Liver (tissue), 9 donors: ENCODE measurements around the gene POPDC3. TPM values are rescaled to one million over a fixed set of nuclear protein-coding genes. Genes with fewer than 3 reads are reported as not detected.

Experiments used
- DNase-seq: peaks from one replicate; pipeline ENCODE4 v3.0.0-alpha.2; 2017; ENCODE audit warnings: low spot score
- H3K27ac ChIP-seq, 2 donors: one replicate each; pipeline ENCODE4 v1.7.0; 2013; ENCODE audit warnings: inconsistent platforms in 2 of 2, low read length in 2 of 2, control low read depth in 1 of 2, low read depth in 1 of 2, mild to moderate bottlenecking in 1 of 2
- H3K27me3 ChIP-seq, 4 donors: one replicate each; pipeline versions ENCODE4 v1.6.1 to v1.7.0; 2013; ENCODE audit warnings: low read length in 3 of 4, inconsistent platforms in 1 of 4, mild to moderate bottlenecking in 1 of 4, moderate library complexity in 1 of 4; ENCODE audit not compliant: control insufficient read depth in 4 of 4, insufficient read depth in 4 of 4
- H3K36me3 ChIP-seq, 4 donors: one replicate each; pipeline versions ENCODE4 v1.6.1 to v1.7.0; 2013; ENCODE audit warnings: low read length in 3 of 4, mild to moderate bottlenecking in 3 of 4, low read depth in 1 of 4, moderate library complexity in 1 of 4; ENCODE audit not compliant: control insufficient read depth in 4 of 4, insufficient read depth in 3 of 4
- H3K4me1 ChIP-seq, 4 donors: one replicate each; pipeline versions ENCODE4 v1.6.1 to v1.7.0; 2013; ENCODE audit warnings: low read length in 3 of 4, mild to moderate bottlenecking in 3 of 4, moderate library complexity in 1 of 4; ENCODE audit not compliant: control insufficient read depth in 4 of 4, insufficient read depth in 4 of 4
- H3K4me3 ChIP-seq, 3 donors: one replicate each; pipeline versions ENCODE4 v1.6.1 to v1.7.0; 2013; ENCODE audit warnings: low read length in 3 of 3, control low read depth in 1 of 3, low read depth in 1 of 3, mild to moderate bottlenecking in 1 of 3
- H3K9ac ChIP-seq, 2 donors: one replicate each; pipeline ENCODE4 v1.7.0; 2013; ENCODE audit warnings: low read length in 2 of 2, mild to moderate bottlenecking in 2 of 2, moderate library complexity in 2 of 2, control low read depth in 1 of 2, low read depth in 1 of 2
- H3K9me3 ChIP-seq, 4 donors: one replicate each; pipeline versions ENCODE4 v1.6.1 to v1.7.0; 2013; ENCODE audit warnings: low read length in 3 of 4; ENCODE audit not compliant: control insufficient read depth in 4 of 4
- EGR1 ChIP-seq, 2 donors: IDR thresholded peaks; 2 replicates each; pipeline ENCODE4 v1.6.1; 2016 to 2018; ENCODE audit warnings: antibody characterized with exemption in 2 of 2, low read depth in 2 of 2
- FOXA1 ChIP-seq: IDR thresholded peaks from 2 replicates; pipeline ENCODE4 v1.6.1; 2016; ENCODE audit warnings: antibody characterized with exemption
- FOXA2 ChIP-seq: IDR thresholded peaks from 2 replicates; pipeline ENCODE4 v1.6.1; 2016; ENCODE audit warnings: antibody characterized with exemption
- GABPA ChIP-seq, 2 donors: IDR thresholded peaks in 1 of 2; conservative IDR thresholded peaks in 1 of 2; 2 replicates each; pipeline ENCODE4 v1.6.1; 2016; ENCODE audit warnings: antibody characterized with exemption in 2 of 2, mild to moderate bottlenecking in 1 of 2, moderate library complexity in 1 of 2
- HNF4A ChIP-seq, 2 donors: conservative IDR thresholded peaks; 2 replicates each; pipeline ENCODE4 v1.6.1; 2016; ENCODE audit warnings: antibody characterized with exemption in 2 of 2, mild to moderate bottlenecking in 2 of 2
- HNF4G ChIP-seq: IDR thresholded peaks from 2 replicates; pipeline ENCODE4 v1.6.1; 2016; ENCODE audit warnings: antibody characterized with exemption
- JUND ChIP-seq, 2 donors: IDR thresholded peaks; 2 replicates each; pipeline ENCODE4 v1.6.1; 2016; ENCODE audit warnings: antibody characterized with exemption in 2 of 2
- MAX ChIP-seq: IDR thresholded peaks from 2 replicates; pipeline ENCODE4 v1.6.1; 2016; ENCODE audit warnings: antibody characterized with exemption
- NR2F2 ChIP-seq: IDR thresholded peaks from 2 replicates; pipeline ENCODE4 v1.6.1; 2016; ENCODE audit warnings: antibody characterized with exemption
- RAD21 ChIP-seq, 2 donors: IDR thresholded peaks; 2 replicates each; pipeline ENCODE4 v1.6.1; 2016; ENCODE audit warnings: antibody characterized with exemption in 2 of 2, mild to moderate bottlenecking in 2 of 2
- REST ChIP-seq: IDR thresholded peaks from 2 replicates; pipeline ENCODE4 v1.6.1; 2016; ENCODE audit warnings: antibody characterized with exemption, mild to moderate bottlenecking
- RXRA ChIP-seq, 2 donors: IDR thresholded peaks; 2 replicates each; pipeline ENCODE4 v1.6.1; 2017 to 2018; ENCODE audit warnings: antibody characterized with exemption in 2 of 2, mild to moderate bottlenecking in 1 of 2
- SP1 ChIP-seq: IDR thresholded peaks from 2 replicates; pipeline ENCODE4 v1.6.1; 2018; ENCODE audit warnings: antibody characterized with exemption, mild to moderate bottlenecking
- TAF1 ChIP-seq: conservative IDR thresholded peaks from 2 replicates; pipeline ENCODE4 v1.6.1; 2016; ENCODE audit warnings: antibody characterized with exemption, mild to moderate bottlenecking
- YY1 ChIP-seq: IDR thresholded peaks from 2 replicates; pipeline ENCODE4 v1.6.1; 2016; ENCODE audit warnings: antibody characterized with exemption, mild to moderate bottlenecking
- ZBTB33 ChIP-seq: IDR thresholded peaks from 2 replicates; pipeline ENCODE4 v1.6.1; 2016; ENCODE audit warnings: antibody characterized with exemption
- WGBS: extraction: QIAGEN DNeasy Blood & Tissue Kit; methylation state at CpG from one replicate; pipeline ENCODE4 v1.1.7; 2013; 5-methylcytosine and 5-hydroxymethylcytosine counted together
- polyA plus RNA-seq, 2 donors: library from polyadenylated mRNA; stranded (reverse) in 1 of 2; unstranded in 1 of 2; fragments of 200-250 nt in 1 of 2; fragments of >200 nt in 1 of 2; fragmentation: Nextera tagmentation in 1 of 2; extraction: Ambion mirVana in 1 of 2; gene quantifications; one replicate each; pipeline versions ENCODE4 v1.2.1 to v1.2.3, GENCODE V29; 2013 to 2015
- total RNA-seq, 2 donors: library from RNA; depleted of rRNA; stranded (reverse); fragments of >200 nt; gene quantifications; one replicate each; pipeline ENCODE4 v1.2.3, GENCODE V29; 2014
- TF ChIP-seq, protein P1 (sequence below): fragments of 150-350 bp; IDR thresholded peaks from 2 replicates; pipeline ENCODE4 v1.5.1; 2017; ENCODE audit warnings: improper control_type of control experiment, low read depth, low read length; ENCODE audit not compliant: missing input control
- TF ChIP-seq, protein P2 (sequence below): IDR thresholded peaks from 2 replicates; pipeline ENCODE4 v1.6.1; 2016; ENCODE audit warnings: antibody characterized with exemption
- donor health status: healthy.
- donor health status: healthy.
- donor health status: healthy.
- donor health status: healthy.
- donor health status: healthy.

POPDC3 gene
- total and polyA plus RNA-seq, 4 donors: not detected

- no peak for DNase-seq
- Histone ChIP-seq H3K27me3 (no peaks in the 10 kb centered on the region), H3K4me1 (no peaks in the 10 kb centered on the region), H3K9me3 (peaks cover 0 to 2% (median 0%) of the 10 kb centered on the region in 4 donors), H3K27ac (no peak overlapping the region), H3K9ac (no peak overlapping the region), H3K4me3 (no peak overlapping the region), H3K36me3 (no peaks in the 10 kb centered on the region)
- TF ChIP-seq, protein P1, sequence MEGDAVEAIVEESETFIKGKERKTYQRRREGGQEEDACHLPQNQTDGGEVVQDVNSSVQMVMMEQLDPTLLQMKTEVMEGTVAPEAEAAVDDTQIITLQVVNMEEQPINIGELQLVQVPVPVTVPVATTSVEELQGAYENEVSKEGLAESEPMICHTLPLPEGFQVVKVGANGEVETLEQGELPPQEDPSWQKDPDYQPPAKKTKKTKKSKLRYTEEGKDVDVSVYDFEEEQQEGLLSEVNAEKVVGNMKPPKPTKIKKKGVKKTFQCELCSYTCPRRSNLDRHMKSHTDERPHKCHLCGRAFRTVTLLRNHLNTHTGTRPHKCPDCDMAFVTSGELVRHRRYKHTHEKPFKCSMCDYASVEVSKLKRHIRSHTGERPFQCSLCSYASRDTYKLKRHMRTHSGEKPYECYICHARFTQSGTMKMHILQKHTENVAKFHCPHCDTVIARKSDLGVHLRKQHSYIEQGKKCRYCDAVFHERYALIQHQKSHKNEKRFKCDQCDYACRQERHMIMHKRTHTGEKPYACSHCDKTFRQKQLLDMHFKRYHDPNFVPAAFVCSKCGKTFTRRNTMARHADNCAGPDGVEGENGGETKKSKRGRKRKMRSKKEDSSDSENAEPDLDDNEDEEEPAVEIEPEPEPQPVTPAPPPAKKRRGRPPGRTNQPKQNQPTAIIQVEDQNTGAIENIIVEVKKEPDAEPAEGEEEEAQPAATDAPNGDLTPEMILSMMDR: no peak
- TF ChIP-seq JUND (IDR thresholded peaks at IDR 0.05) (no peak), FOXA1 (no peak), RXRA (IDR thresholded peaks at IDR 0.05) (no peak), SP1 (no peak), NR2F2 (no peak), REST (no peak), YY1 (no peak), GABPA (IDR thresholded peaks at IDR 0.05 in 1 of 2, conservative IDR thresholded peaks at IDR 0.05 in 1 of 2) (no peak), ZBTB33 (no peak), EGR1 (IDR thresholded peaks at IDR 0.05; ENCODE audit: low read depth in 2 of 2) (no peak), TAF1 (no peak), RAD21 (IDR thresholded peaks at IDR 0.05) (no peak), MAX (no peak), FOXA2 (no peak), HNF4A (conservative IDR thresholded peaks at IDR 0.05) (no peak), HNF4G (no peak)
- TF ChIP-seq, protein P2, sequence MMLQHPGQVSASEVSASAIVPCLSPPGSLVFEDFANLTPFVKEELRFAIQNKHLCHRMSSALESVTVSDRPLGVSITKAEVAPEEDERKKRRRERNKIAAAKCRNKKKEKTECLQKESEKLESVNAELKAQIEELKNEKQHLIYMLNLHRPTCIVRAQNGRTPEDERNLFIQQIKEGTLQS: no peak
- 75% methylated on average over 1 of the region's 1 CpG for WGBS
Observed at GRCh38 chr6:105194106-105194505, 14.3 kb upstream of the POPDC3 start.
